H9 (cell line): ENCODE data around the gene PRSS8. TPM values are rescaled to one million over a fixed set of nuclear protein-coding genes. Genes with fewer than 3 reads are reported as not detected.
A peak's percentile ranks its signal among the peaks of the same experiment; 100 is the strongest.

Source experiments
- DNase-seq: peaks from one replicate; pipeline ENCODE4 v3.0.0-alpha.2; 2017
- H2AFZ ChIP-seq: one replicate; pipeline ENCODE4 v1.6.1; 2013; ENCODE audit warnings: mild to moderate bottlenecking, low read length, control low read depth, moderate library complexity
- H2AK5ac ChIP-seq: 2 replicates; pipeline ENCODE4 v1.6.1; 2013; ENCODE audit warnings: low read length, control low read depth, mixed read lengths; ENCODE audit not compliant: insufficient read length
- H2BK120ac ChIP-seq: one replicate; pipeline ENCODE4 v1.6.1; 2013; ENCODE audit warnings: low read depth, mild to moderate bottlenecking, low read length, control low read depth, inconsistent platforms; ENCODE audit not compliant: poor library complexity, severe bottlenecking
- H2BK12ac ChIP-seq: 2 replicates; pipeline ENCODE4 v1.6.1; 2013; ENCODE audit warnings: low read length, control low read depth, mixed read lengths, low read depth; ENCODE audit not compliant: insufficient read length
- H2BK15ac ChIP-seq: 2 replicates; pipeline ENCODE4 v1.6.1; 2013; ENCODE audit warnings: low read depth, low read length, control low read depth
- H2BK20ac ChIP-seq: one replicate; pipeline ENCODE4 v1.6.1; 2013; ENCODE audit warnings: low read depth, mild to moderate bottlenecking, low read length, control low read depth, inconsistent platforms; ENCODE audit not compliant: poor library complexity, severe bottlenecking
- H2BK5ac ChIP-seq: 2 replicates; pipeline ENCODE4 v1.6.1; 2013; ENCODE audit warnings: low read length, control low read depth, mixed read lengths; ENCODE audit not compliant: insufficient read length
- H3K14ac ChIP-seq: 2 replicates; pipeline ENCODE4 v1.6.1; 2013; ENCODE audit warnings: low read length, control low read depth; ENCODE audit not compliant: insufficient read depth
- H3K18ac ChIP-seq: 2 replicates; pipeline ENCODE4 v1.6.1; 2013; ENCODE audit warnings: low read depth, mild to moderate bottlenecking, mixed read lengths, low read length, control low read depth; ENCODE audit not compliant: insufficient read length
- H3K23ac ChIP-seq: 2 replicates; pipeline ENCODE4 v1.6.1; 2013; ENCODE audit warnings: low read length, control low read depth, mixed read lengths, low read depth; ENCODE audit not compliant: insufficient read length
- H3K23me2 ChIP-seq: 2 replicates; pipeline ENCODE4 v1.6.1; 2013; ENCODE audit warnings: low read depth, mild to moderate bottlenecking, mixed read lengths, low read length, control low read depth; ENCODE audit not compliant: insufficient read length, poor library complexity, severe bottlenecking
- H3K27ac ChIP-seq: 2 replicates; pipeline ENCODE4 v1.5.1; 2013; ENCODE audit warnings: low read length, control low read depth, mixed read lengths, low read depth; ENCODE audit not compliant: insufficient read length
- H3K27me3 ChIP-seq: 2 replicates; pipeline ENCODE4 v1.6.1; 2013; ENCODE audit warnings: low read length, control low read depth, inconsistent platforms; ENCODE audit not compliant: insufficient read depth
- H3K4ac ChIP-seq: 2 replicates; pipeline ENCODE4 v1.6.1; 2013; ENCODE audit warnings: low read depth, mild to moderate bottlenecking, control low read depth, inconsistent platforms, low read length, moderate library complexity
- H3K4me1 ChIP-seq: 2 replicates; pipeline ENCODE4 v1.6.1; 2013; ENCODE audit warnings: low read length, control low read depth, inconsistent platforms; ENCODE audit not compliant: insufficient read depth
- H3K4me2 ChIP-seq: 2 replicates; pipeline ENCODE4 v1.6.1; 2013; ENCODE audit warnings: low read length, control low read depth, mixed read lengths; ENCODE audit not compliant: insufficient read length, insufficient read depth
- H3K56ac ChIP-seq: 2 replicates; pipeline ENCODE4 v1.6.1; 2013; ENCODE audit warnings: low read depth, mild to moderate bottlenecking, mixed read lengths, low read length, control low read depth; ENCODE audit not compliant: insufficient read length
- H3K79me1 ChIP-seq: 2 replicates; pipeline ENCODE4 v1.6.1; 2013; ENCODE audit warnings: low read depth, mild to moderate bottlenecking, moderate library complexity, low read length, control low read depth, inconsistent platforms; ENCODE audit not compliant: insufficient read depth, poor library complexity, severe bottlenecking
- H3K79me2 ChIP-seq: 2 replicates; pipeline ENCODE4 v1.6.1; 2013; ENCODE audit warnings: low read length, control low read depth, inconsistent platforms; ENCODE audit not compliant: insufficient read depth
- H3K9ac ChIP-seq: 2 replicates; pipeline ENCODE4 v1.6.1; 2013; ENCODE audit warnings: low read length, control low read depth, mixed read lengths; ENCODE audit not compliant: insufficient read length; ENCODE audit errors: extremely low read depth
- H3K9me3 ChIP-seq: one replicate; pipeline ENCODE4 v1.6.1; 2013; ENCODE audit warnings: low read depth, low read length, inconsistent platforms; ENCODE audit not compliant: control insufficient read depth
- H3T11ph ChIP-seq: one replicate; pipeline ENCODE4 v1.6.1; 2013; ENCODE audit warnings: mild to moderate bottlenecking, low read length, control low read depth, inconsistent platforms
- H4K20me1 ChIP-seq: one replicate; pipeline ENCODE4 v1.6.1; 2013; ENCODE audit not compliant: control insufficient read depth, insufficient read length, insufficient read depth
- H4K5ac ChIP-seq: 2 replicates; pipeline ENCODE4 v1.6.1; 2013; ENCODE audit warnings: low read depth, mild to moderate bottlenecking, mixed read lengths, low read length, control low read depth; ENCODE audit not compliant: insufficient read length
- H4K8ac ChIP-seq: replicated peaks from 2 replicates; pipeline ENCODE4 v1.6.1; 2013; ENCODE audit warnings: low read length, control low read depth, mixed read lengths, low read depth; ENCODE audit not compliant: insufficient read length
- H4K91ac ChIP-seq: 2 replicates; pipeline ENCODE4 v1.6.1; 2013; ENCODE audit warnings: low read depth, mild to moderate bottlenecking, moderate library complexity, mixed read lengths, low read length, control low read depth; ENCODE audit not compliant: insufficient read length
- H3K27ac Mint-ChIP-seq, 3 experiments: 2 replicates in 2 of 3; 3 replicates in 1 of 3; pipeline ENCODE4 v1.8.0; 2020 to 2021; ENCODE audit warnings: mixed read lengths in 3 of 3, mild to moderate bottlenecking in 1 of 3, moderate library complexity in 1 of 3
- H3K27me3 Mint-ChIP-seq: 2 replicates; pipeline ENCODE4 v1.8.0; 2021; ENCODE audit warnings: low read depth, mild to moderate bottlenecking, moderate library complexity, mixed read lengths
- H3K36me3 Mint-ChIP-seq, 3 experiments: 2 replicates in 2 of 3; 3 replicates in 1 of 3; pipeline ENCODE4 v1.8.0; 2020 to 2021; ENCODE audit warnings: low read depth in 3 of 3, mixed read lengths in 3 of 3; ENCODE audit not compliant: insufficient read depth in 1 of 3
- H3K4me1 Mint-ChIP-seq, 2 experiments: 2 replicates each; pipeline ENCODE4 v1.8.0; 2020; ENCODE audit warnings: mixed read lengths in 2 of 2
- H3K4me3 Mint-ChIP-seq, 2 experiments: 2 replicates in 1 of 2; 3 replicates in 1 of 2; pipeline ENCODE4 v1.8.0; 2020 to 2021; ENCODE audit warnings: mild to moderate bottlenecking in 2 of 2, mixed read lengths in 2 of 2, moderate library complexity in 1 of 2
- H3K9me3 Mint-ChIP-seq, 2 experiments: 2 replicates in 1 of 2; 3 replicates in 1 of 2; pipeline ENCODE4 v1.8.0; 2020; ENCODE audit warnings: mild to moderate bottlenecking in 2 of 2, mixed read lengths in 2 of 2, moderate library complexity in 1 of 2
- CTCF ChIP-seq: fragments of 200-600 bp; sonication (generic); conservative IDR thresholded peaks from 3 replicates; pipeline ENCODE4 v1.8.0; 2021; ENCODE audit warnings: antibody characterized with exemption, mild to moderate bottlenecking
- WGBS: extraction: QIAGEN DNeasy Blood & Tissue Kit; methylation state at CpG from one replicate; pipeline ENCODE4 v1.1.7; 2013; ENCODE audit warnings: missing lambda C conversion rate, low lambda C conversion rate, mixed read lengths; ENCODE audit not compliant: insufficient read length; ENCODE audit errors: extremely low coverage; 5-methylcytosine and 5-hydroxymethylcytosine counted together
- total RNA-seq: library from RNA; stranded (reverse); gene quantifications from 2 replicates; pipeline ENCODE4 v1.2.1, GENCODE V29; 2021

Gene PRSS8
- total RNA-seq, 1 experiment from 2014 or later = 64.0 TPM

GRCh38 chr16:31131416-31131815, 4.1 kb downstream of the PRSS8 start:
- no peak overlapping the region for H2BK15ac ChIP-seq
- Mint-ChIP-seq H3K4me3 (peak overlapping the region in 1 of 2 experiments; percentile 54; a peak in 1 of 5 replicates), H3K36me3 (peaks cover 28 to 50% (median 41%) of the 10 kb centered on the region in 3 experiments), H3K4me1 (peaks cover 45 to 50% of the 10 kb centered on the region in 2 experiments), H3K27ac (peak overlapping the region; percentile 82 to 97 (median 84); a peak in 5 of 7 replicates), H3K27me3 (no peaks in the 10 kb centered on the region), H3K9me3 (no peaks in the 10 kb centered on the region; a peak in 1 of 5 replicates)
- no peak overlapping the region for H3K56ac ChIP-seq
- no peak for DNase-seq
- H3K23ac ChIP-seq = no peak overlapping the region
- peaks cover 4% of the 10 kb centered on the region; the same call in 1 of the 2 replicates for H3K79me2 ChIP-seq
- no peak overlapping the region for H2AK5ac ChIP-seq
- H3K27me3 ChIP-seq = no peaks in the 10 kb centered on the region
- no peaks in the 10 kb centered on the region for H4K20me1 ChIP-seq
- no peak overlapping the region for H4K8ac ChIP-seq
- whole genome bisulfite sequencing = no CpG with 5 or more reads among the region's 11 CpGs
- H2AFZ ChIP-seq = no peak overlapping the region
- no peak overlapping the region for H2BK12ac ChIP-seq
- H2BK120ac ChIP-seq = no peak overlapping the region
- H4K91ac ChIP-seq = peak overlapping the region; percentile 16
- H2BK20ac ChIP-seq = no peak overlapping the region
- no peak for TF ChIP-seq CTCF
- no peak overlapping the region for H4K5ac ChIP-seq
- H3K9me3 ChIP-seq = no peaks in the 10 kb centered on the region
- no peak overlapping the region for H3K27ac ChIP-seq
- no peak overlapping the region for H3K4me2 ChIP-seq
- H3T11ph ChIP-seq = no peak overlapping the region
- no peak overlapping the region for H3K18ac ChIP-seq
- H3K14ac ChIP-seq = no peak overlapping the region
- H2BK5ac ChIP-seq = no peak overlapping the region
- H3K9ac ChIP-seq = no peak overlapping the region
- H3K79me1 ChIP-seq = peaks cover 5% of the 10 kb centered on the region
- H3K4ac ChIP-seq = no peak overlapping the region
- H3K4me1 ChIP-seq = peaks cover 18% of the 10 kb centered on the region; the same call in 1 of the 2 replicates
- peaks cover 5% of the 10 kb centered on the region for H3K23me2 ChIP-seq
